Endothelial cell of umbilical vein (primary cell): ENCODE data around the gene KHDC1. TPM values are rescaled to one million over a fixed set of nuclear protein-coding genes. Genes with fewer than 3 reads are reported as not detected.

Source experiments
- BruUV-seq: library from RNA; stranded (reverse); fragments of 400-500 nt; replicated peaks from 2 replicates; lab custom pipeline; 2021; lab: Mats Ljungman, UMichigan
- CTCF ChIA-PET: fragments of 300-600, 350-600 bp; sonication (Branson Sonifier 250); formaldehyde crosslinking; loops from one replicate; lab custom pipeline; 2021; ENCODE audit warnings: antibody characterized with exemption, inconsistent platforms; lab: Charles Lee
- POLR2A ChIA-PET: fragments of 300-600, 350-600 bp; sonication (Branson Sonifier 250); formaldehyde crosslinking; loops from one replicate; lab custom pipeline; 2021; ENCODE audit warnings: antibody characterized with exemption, inconsistent platforms; lab: Charles Lee
- DNase-seq: peaks from one replicate; pipeline ENCODE4 v3.0.0-alpha.2; 2011; ENCODE audit warnings: low read depth, low spot score
- FAIRE-seq: peaks from 2 replicates; lab custom pipeline; 2011; peaks lifted over from hg19 to GRCh38; lab: Jason Lieb, UNC
- H2AFZ ChIP-seq: 2 replicates; pipeline ENCODE4 v1.6.0; 2012; ENCODE audit warnings: low read depth, low read length, control low read depth, inconsistent platforms
- H3K27ac ChIP-seq: 2 replicates; pipeline ENCODE4 v1.5.1; 2011; ENCODE audit warnings: low read depth, mild to moderate bottlenecking, control low read depth, low read length, moderate library complexity; ENCODE audit not compliant: insufficient read depth
- H3K27me3 ChIP-seq, 2 experiments: 2 replicates each; pipeline versions ENCODE4 v1.6.0 to v1.6.1; 2011; ENCODE audit warnings: low read length in 2 of 2, mixed read lengths in 1 of 2; ENCODE audit not compliant: control insufficient read depth in 2 of 2, insufficient read depth in 2 of 2
- H3K36me3 ChIP-seq, 2 experiments: 2 replicates in 1 of 2; 3 replicates in 1 of 2; pipeline ENCODE4 v1.5.1; 2011; ENCODE audit warnings: low read length in 2 of 2, mild to moderate bottlenecking in 1 of 2, moderate library complexity in 1 of 2; ENCODE audit not compliant: control insufficient read depth in 2 of 2, insufficient read depth in 2 of 2; ENCODE audit errors: extremely low read depth in 1 of 2
- H3K4me1 ChIP-seq: 3 replicates; pipeline ENCODE4 v1.5.1; 2011; ENCODE audit warnings: mild to moderate bottlenecking, low read length; ENCODE audit not compliant: control insufficient read depth, insufficient read depth; ENCODE audit errors: extremely low read depth
- H3K4me2 ChIP-seq: 2 replicates; pipeline ENCODE4 v1.6.1; 2011; ENCODE audit warnings: low read length, control low read depth, mixed read lengths; ENCODE audit not compliant: insufficient read depth
- H3K4me3 ChIP-seq, 3 experiments: fragments of 200-600 bp in 1 of 3; sonication (generic), shearing (Covaris generic) in 1 of 3; replicated peaks in 1 of 3; 2 replicates each; pipeline ENCODE4 v1.5.1; 2011 to 2016; ENCODE audit warnings: control low read depth in 3 of 3, low read length in 3 of 3, mild to moderate bottlenecking in 2 of 3, inconsistent platforms in 1 of 3, low read depth in 1 of 3, moderate library complexity in 1 of 3; ENCODE audit not compliant: insufficient read depth in 1 of 3
- H3K79me2 ChIP-seq: 2 replicates; pipeline ENCODE4 v1.6.0; 2012; ENCODE audit warnings: low read length, inconsistent platforms; ENCODE audit not compliant: control insufficient read depth, insufficient read depth
- H3K9ac ChIP-seq: replicated peaks from 2 replicates; pipeline ENCODE3; 2011; ENCODE audit warnings: low read length, control low read depth; ENCODE audit not compliant: insufficient read depth; ENCODE audit errors: extremely low read depth
- H3K9me1 ChIP-seq: replicated peaks from 3 replicates; pipeline ENCODE4 v1.6.0; 2011; ENCODE audit warnings: mild to moderate bottlenecking, low read length; ENCODE audit not compliant: control insufficient read depth, insufficient read depth; ENCODE audit errors: extremely low read depth
- H3K9me3 ChIP-seq: replicated peaks from 2 replicates; pipeline ENCODE4 v1.5.1; 2012; ENCODE audit warnings: low read length, inconsistent platforms; ENCODE audit not compliant: control insufficient read depth, insufficient read depth
- H4K20me1 ChIP-seq: replicated peaks from 2 replicates; pipeline ENCODE3; 2011; ENCODE audit warnings: mild to moderate bottlenecking, low read length; ENCODE audit not compliant: control insufficient read depth, insufficient read depth; ENCODE audit errors: extremely low read depth
- EZH2 ChIP-seq: IDR thresholded peaks from 2 replicates; pipeline ENCODE4 v1.6.1; 2012; ENCODE audit warnings: borderline replicate concordance, low read depth, mild to moderate bottlenecking, moderate library complexity, low read length, inconsistent platforms; ENCODE audit not compliant: severe bottlenecking
- FOS ChIP-seq: IDR thresholded peaks from 2 replicates; pipeline ENCODE4 v1.6.1; 2011; ENCODE audit warnings: mild to moderate bottlenecking, low read length, moderate library complexity, borderline replicate concordance; ENCODE audit not compliant: insufficient read depth
- GATA2 ChIP-seq: IDR thresholded peaks from 2 replicates; pipeline ENCODE4 v1.7.0; 2011; ENCODE audit warnings: low read depth, mild to moderate bottlenecking, moderate library complexity, mixed read lengths, low read length; ENCODE audit not compliant: insufficient read length, insufficient read depth
- JUN ChIP-seq: IDR thresholded peaks from 2 replicates; pipeline ENCODE4 v1.6.1; 2011; ENCODE audit warnings: borderline replicate concordance, low read depth; ENCODE audit not compliant: insufficient read length, insufficient read depth
- MYC ChIP-seq: IDR thresholded peaks from one replicate; pipeline ENCODE4 v1.6.1; 2011; ENCODE audit warnings: mild to moderate bottlenecking, low read depth, low read length
- POLR2A ChIP-seq: IDR thresholded peaks from 2 replicates; pipeline ENCODE4 v1.6.1; 2012; ENCODE audit warnings: low read depth, mild to moderate bottlenecking, control low read depth, low read length
- POLR2AphosphoS5 ChIP-seq: IDR thresholded peaks from 2 replicates; pipeline ENCODE4 v1.6.1; 2012; ENCODE audit warnings: low read depth, mild to moderate bottlenecking, control low read depth, low read length, moderate library complexity; ENCODE audit not compliant: insufficient read depth
- dilution Hi-C: fragments of 300-500 bp; cut with MboI; formaldehyde crosslinking; loops from one replicate; pipeline ENCODE4 v1.15.0; 2019; ENCODE audit warnings: low sequenced_read_pairs; ENCODE audit not compliant: extremely low pct_ligation_motif_present
- intact Hi-C: fragments of 100-400 bp; cut with micrococcal nuclease; formaldehyde crosslinking; loops from one replicate; pipeline ENCODE4 v1.10.0; 2022
- polyA plus RNA-seq, 4 experiments: library from polyadenylated mRNA; depleted of rRNA in 3 of 4; stranded (reverse) in 3 of 4; unstranded in 1 of 4; fragments of >200 nt; gene quantifications; 2 replicates each; pipeline versions ENCODE4 v1.2.1 to v1.2.3, GENCODE V29; 2011 to 2012; ENCODE audit warnings: missing spikeins in 1 of 4
- total RNA-seq: library from RNA; stranded (reverse); gene quantifications from 2 replicates; pipeline ENCODE4 v1.2.3, GENCODE V29; 2021
- TF ChIP-seq, protein P1 (sequence below), 2 donors: IDR thresholded peaks; 1 replicate in 1 of 2; 2 replicates in 1 of 2; pipeline ENCODE4 v1.5.1; 2011; ENCODE audit warnings: low read length in 2 of 2, mild to moderate bottlenecking in 2 of 2, moderate library complexity in 2 of 2, control low read depth in 1 of 2, inconsistent platforms in 1 of 2, low read depth in 1 of 2; ENCODE audit not compliant: insufficient read depth in 1 of 2; ENCODE audit errors: extremely low read depth in 1 of 2
- TF ChIP-seq, protein P2 (sequence below): IDR thresholded peaks from 2 replicates; pipeline ENCODE4 v1.6.1; 2011; ENCODE audit not compliant: insufficient read depth, insufficient read length

The KHDC1 gene
- total and polyA plus RNA-seq, 2 donors (not counting 3 experiments of a cell fraction or from before 2014, with no cell fraction given): 3.3 to 4.4 TPM

DNA sequence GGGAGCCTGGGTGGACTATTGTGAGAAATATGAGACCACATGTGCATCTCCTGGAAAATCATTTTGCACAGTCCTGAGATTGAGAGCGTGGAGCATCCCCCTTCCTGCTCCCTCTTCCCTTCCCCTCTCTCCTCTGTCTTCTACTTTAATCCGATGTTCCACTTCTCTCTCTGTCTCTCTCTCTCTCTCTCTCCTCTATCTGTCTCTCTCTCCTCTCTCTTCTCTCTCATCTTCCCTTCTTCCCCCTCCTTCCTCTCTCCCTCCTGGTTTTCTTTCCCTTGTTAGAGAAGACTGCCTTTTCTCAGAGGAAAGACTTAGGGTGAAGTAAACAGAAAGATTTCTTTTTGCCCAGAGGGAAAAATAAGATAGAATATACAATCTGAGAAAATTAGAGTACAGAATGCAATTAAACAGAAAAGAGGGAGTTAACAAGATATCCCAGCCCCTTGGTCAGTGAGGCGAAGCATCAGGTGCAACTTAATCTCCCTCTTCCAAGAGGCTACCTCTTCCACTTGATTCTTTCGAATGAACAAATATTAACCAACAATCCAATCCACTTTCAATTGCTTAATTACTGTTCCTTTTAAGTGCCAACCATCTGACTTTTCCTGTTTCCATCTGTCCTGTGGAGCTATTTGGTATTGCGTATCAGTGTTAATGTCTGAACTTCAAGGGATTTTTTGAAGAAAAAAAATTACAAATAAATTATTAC lies 14.6 kb downstream of the KHDC1 start:
- H3K9me1 ChIP-seq: no peaks in the 10 kb centered on the region
- intact Hi-C loops: no loop called here
- H3K27me3 ChIP-seq: peaks cover 4 to 5% of the 10 kb centered on the region in 2 experiments
- no peaks in the 10 kb centered on the region for H3K36me3 ChIP-seq
- no peaks in the 10 kb centered on the region for H3K79me2 ChIP-seq
- BruUV-seq: no TSS peak
- no peaks in the 10 kb centered on the region for H3K4me1 ChIP-seq
- H3K4me3 ChIP-seq: no peak overlapping the region
- no peak for DNase-seq
- no peaks in the 10 kb centered on the region for H3K9me3 ChIP-seq
- TF ChIP-seq EZH2: no peak
- TF ChIP-seq GATA2: no peak
- TF ChIP-seq POLR2AphosphoS5: no peak
- TF ChIP-seq, protein P1, sequence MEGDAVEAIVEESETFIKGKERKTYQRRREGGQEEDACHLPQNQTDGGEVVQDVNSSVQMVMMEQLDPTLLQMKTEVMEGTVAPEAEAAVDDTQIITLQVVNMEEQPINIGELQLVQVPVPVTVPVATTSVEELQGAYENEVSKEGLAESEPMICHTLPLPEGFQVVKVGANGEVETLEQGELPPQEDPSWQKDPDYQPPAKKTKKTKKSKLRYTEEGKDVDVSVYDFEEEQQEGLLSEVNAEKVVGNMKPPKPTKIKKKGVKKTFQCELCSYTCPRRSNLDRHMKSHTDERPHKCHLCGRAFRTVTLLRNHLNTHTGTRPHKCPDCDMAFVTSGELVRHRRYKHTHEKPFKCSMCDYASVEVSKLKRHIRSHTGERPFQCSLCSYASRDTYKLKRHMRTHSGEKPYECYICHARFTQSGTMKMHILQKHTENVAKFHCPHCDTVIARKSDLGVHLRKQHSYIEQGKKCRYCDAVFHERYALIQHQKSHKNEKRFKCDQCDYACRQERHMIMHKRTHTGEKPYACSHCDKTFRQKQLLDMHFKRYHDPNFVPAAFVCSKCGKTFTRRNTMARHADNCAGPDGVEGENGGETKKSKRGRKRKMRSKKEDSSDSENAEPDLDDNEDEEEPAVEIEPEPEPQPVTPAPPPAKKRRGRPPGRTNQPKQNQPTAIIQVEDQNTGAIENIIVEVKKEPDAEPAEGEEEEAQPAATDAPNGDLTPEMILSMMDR (IDR thresholded peaks at IDR 0.05; ENCODE audit: extremely low read depth in 1 of 2, insufficient read depth in 1 of 2, low read depth in 1 of 2, low read length in 2 of 2): no peak
- TF ChIP-seq, protein P2, sequence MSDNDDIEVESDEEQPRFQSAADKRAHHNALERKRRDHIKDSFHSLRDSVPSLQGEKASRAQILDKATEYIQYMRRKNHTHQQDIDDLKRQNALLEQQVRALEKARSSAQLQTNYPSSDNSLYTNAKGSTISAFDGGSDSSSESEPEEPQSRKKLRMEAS: no peak
- no peak for TF ChIP-seq MYC
- no peak for TF ChIP-seq POLR2A
- TF ChIP-seq FOS: no peak
- no peak for TF ChIP-seq JUN
- H3K27ac ChIP-seq: no peak overlapping the region
- H3K9ac ChIP-seq: no peak overlapping the region
- H4K20me1 ChIP-seq: no peaks in the 10 kb centered on the region
- ChIA-PET CTCF (no interaction called here), POLR2A (no interaction called here)
- H3K4me2 ChIP-seq: no peak overlapping the region
- no peak overlapping the region for H2AFZ ChIP-seq
- FAIRE-seq: no peak
- dilution Hi-C loops: no loop called here
